SK-N-SH (cell line): ENCODE results near the gene KRTAP27-1.

Source experiments
- POLR2AphosphoS5 ChIP-seq: IDR thresholded peaks from 2 replicates; pipeline ENCODE4 v1.6.1; 2012; ENCODE audit warnings: low read depth, low read length
- REST ChIP-seq: IDR thresholded peaks from 2 replicates; pipeline ENCODE4 v1.6.1; 2012; ENCODE audit warnings: mild to moderate bottlenecking, low read depth, low read length, moderate library complexity

GRCh38 chr21:30336596-30336995 lies 898 bp downstream of the KRTAP27-1 start:
- TF ChIP-seq REST: no peak
- TF ChIP-seq POLR2AphosphoS5: no peak
